Stimulated activated CD4-positive, alpha-beta T cell treated with anti-CD3 and anti-CD28 coated beads, Interleukin-12 subunit alpha, Interleukin-12 subunit beta, amount 100 ng/mL, for 48 hours (primary cell): ENCODE data around the gene ATP2B2.

Experiments used
- DNase-seq, 3 donors: peaks; one replicate each; pipeline ENCODE4 v3.0.0-alpha.2; 2020; ENCODE audit warnings: low read depth in 2 of 3, low spot score in 1 of 3

The ATP2B2 gene

DNA sequence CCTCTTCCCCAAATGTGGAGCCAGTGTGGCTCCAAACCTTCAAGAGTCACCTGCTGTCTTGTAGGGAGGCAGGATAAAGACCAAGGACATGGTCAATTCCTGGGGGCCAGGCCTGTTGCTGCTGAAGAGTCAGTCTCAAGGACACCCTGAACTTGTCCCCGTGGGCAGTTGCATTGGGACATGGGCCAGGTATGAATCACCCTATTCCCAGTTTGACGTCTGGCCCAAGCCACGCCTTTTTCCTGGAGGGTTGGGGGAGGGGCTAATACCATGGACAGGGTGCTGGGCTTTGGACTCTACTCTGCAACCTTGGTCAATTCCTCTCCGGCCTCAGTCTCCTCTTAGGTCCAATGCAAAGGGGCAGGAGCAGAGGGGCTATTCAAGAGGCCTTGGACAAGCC lies 10.4 kb downstream of the ATP2B2 start:
- DNase-seq = no peak

DNA sequence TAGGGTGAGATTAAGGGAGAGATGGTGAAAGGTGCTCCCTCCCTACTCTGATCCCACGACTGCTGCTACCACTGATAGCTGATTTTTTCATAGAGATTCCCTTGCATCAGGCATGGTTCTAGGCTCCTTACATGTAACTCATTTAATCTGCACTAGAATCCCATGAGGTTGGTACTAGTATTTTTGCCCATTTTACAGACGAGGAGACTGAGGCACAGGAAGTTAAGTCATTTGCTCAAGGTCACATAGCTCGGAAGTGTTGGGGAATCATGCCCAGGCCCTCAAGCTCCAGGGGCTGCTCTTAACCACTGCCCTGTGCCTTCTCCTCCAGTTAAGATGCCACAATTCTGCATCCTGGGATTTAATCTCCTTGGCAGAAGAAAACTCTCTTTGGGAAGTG lies 11.2 kb downstream of the ATP2B2 start:
- no peak for DNase-seq

DNA sequence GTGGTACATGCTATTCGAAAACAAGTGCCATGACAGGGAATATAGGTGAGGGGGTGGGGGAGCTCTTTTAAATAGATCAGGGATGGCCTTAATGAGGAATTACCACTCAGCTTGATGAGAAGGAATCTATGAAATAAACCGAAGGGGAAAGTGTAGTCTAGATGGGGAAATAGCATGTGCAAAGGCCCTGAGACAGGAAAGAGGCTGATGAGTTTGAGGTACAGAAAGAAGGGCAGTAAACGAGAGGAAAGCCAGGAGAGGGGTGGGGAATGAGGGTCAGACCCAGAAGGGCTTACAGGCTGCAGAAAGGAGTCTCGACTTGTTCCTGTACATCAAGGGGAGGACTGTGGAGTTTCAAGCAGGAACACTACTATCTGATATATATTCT lies 12.2 kb downstream of the ATP2B2 start:
- no peak for DNase-seq

DNA sequence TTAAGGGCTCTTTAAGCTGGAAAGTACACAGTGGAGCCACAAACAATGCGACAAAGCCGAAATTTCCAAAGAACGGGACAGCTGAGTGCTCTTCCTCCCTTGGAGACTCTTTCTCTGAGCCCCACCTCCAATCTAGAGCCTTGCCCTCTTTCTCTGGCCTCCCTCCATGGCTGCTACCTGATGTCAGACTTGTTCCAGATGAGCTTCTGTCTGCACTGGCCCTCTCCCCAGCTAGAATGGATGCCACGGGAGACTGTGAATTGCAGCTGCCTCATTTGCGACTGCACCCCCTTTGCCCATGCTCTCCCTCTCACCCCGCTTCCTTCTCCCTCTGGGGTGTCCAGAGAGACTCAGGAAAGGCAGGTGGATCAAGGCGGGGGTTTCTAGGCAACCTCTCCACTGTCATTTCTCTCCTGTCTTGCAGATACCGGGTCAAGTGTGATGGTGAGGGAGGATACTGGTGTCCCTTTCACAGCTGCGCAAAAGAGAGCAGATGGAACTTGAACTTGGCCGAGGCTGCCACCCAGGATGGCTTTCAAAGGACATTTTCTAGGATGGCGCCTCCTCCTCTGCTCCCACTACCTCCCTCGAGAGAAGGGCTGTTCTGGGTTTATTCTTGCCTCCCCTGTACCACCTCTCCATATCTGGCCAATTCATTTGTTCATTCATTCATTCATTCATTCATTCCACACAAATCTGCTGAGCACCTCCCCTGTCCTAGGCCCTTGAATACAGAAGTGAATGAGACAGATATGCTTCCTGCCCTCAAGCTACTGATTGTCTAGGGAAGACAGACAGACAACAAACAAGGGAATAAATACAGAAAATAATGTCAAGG lies 12.8 kb downstream of the ATP2B2 start:
- DNase-seq = no peak

DNA sequence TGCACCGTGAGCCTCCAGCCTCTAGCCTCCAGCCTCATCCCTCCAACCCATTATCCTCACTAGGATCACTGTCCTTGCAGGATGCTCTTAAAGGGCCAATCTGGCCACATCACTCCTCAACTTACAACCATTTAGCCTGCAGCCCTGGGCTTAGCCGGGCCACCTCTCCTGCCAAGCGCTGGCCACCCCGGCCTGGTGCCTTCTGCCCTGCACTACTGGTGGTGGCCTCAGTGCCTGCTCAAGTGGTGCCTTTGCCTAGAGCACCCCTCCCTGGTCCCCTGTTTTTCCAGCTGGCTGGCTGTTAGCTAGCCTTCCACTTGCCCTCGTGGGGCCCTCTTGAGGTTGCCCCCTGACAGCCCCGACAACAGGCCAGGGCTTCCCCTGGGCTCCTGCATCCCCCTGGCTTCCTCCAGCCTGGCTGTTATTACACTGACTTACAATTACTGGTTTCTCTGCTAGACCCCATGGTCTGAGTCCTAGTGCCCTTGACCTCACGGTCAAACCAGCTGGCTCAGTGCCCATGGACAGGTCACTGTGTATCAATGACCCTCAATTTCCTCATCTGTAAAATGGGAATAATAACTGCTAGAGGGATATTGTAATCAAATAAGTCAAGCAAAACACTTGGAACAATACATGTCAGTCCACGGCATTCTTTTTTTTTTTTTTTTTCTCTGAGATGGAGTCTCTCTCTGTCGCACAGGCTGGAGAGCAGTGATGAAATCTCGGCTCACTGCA lies 15.5 kb downstream of the ATP2B2 start:
- no peak for DNase-seq

DNA sequence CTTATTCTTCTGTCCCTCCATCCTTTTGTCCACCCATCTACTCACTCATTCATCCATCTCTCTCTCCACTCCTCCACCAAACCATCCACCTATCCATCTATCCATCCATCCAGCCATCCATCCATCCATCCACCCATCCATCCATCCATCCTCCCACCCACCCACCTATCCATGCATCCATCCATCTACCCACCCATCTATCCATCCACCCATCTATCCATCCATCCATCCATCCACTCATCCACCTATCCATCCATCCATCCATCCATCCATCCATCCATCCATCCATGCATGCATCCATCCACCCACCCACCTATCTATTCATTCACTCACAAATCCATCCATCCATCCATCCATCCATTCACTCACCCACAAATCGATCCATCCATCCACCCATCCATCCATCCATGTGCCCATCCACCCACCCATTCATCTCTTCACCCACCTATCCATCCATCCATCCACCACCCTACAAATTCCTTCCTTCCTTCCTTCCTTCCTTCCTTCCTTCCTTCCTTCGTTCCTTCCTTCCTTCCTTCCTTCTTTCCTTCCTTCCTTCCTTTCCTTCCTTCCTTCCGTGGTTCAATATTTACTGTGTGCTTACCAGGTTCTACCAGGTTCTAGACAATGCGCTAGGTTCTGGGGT lies 17.3 kb downstream of the ATP2B2 start:
- DNase-seq = no peak

DNA sequence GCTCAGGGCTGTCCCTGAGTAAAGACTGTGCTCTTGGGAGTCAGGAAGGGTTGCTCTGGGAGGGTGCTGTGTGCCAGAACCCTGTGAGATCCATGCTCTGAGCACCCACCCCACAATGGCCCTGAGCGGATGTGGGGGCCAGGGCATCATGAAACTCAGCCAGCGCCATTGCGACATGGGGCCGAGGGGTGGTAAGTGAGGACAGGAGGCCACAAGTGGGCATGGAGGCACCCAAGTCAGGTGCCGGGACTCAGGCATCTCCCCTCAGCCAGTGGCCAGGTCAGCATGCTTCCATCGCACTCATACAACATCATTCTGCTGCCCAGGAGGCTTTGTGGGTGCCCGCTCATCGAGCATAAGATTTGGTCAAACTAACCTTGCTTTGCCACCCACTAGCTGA lies 19.6 kb downstream of the ATP2B2 start:
- DNase-seq = no peak

DNA sequence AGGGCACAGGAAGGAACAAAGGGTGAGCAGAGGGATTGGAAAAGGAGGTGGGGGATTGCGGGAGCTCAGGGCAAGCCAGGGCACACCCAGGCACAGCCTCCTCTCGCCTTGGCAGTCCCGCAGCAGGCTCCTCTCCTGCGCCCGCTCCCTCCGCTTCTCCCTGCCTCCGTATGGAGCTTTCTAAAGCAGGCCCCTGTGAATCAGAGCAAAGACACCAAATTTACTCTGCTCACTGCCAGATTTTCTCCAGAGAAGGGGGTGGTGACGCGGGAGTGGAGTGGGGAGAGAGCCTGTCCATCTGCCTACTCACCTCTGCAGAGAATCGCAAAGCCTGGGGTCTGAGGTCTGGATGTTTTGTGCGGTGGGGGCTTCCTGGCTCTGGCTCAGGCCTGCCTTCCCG lies 20.0 kb downstream of the ATP2B2 start:
- DNase-seq = no peak

DNA sequence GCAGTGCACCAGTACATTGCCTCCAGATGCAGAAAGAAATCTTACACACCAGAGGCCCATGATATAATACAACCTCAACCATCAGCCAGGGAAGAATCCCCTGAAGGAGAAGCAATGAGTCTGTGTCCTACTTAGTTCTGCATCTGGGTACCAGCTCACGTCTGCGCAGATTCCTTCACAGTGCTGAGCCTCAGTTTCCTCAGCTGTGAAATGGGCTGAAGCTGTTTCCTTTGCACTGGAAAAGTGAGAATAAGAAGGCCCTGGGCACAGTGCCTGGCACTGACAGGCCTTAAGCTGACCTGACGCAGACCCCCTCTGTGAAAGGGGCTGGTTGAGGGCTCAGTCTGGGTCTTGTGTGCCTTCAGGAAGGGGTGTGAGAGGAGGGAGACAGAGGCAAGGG lies 20.7 kb downstream of the ATP2B2 start:
- DNase-seq = no peak

DNA sequence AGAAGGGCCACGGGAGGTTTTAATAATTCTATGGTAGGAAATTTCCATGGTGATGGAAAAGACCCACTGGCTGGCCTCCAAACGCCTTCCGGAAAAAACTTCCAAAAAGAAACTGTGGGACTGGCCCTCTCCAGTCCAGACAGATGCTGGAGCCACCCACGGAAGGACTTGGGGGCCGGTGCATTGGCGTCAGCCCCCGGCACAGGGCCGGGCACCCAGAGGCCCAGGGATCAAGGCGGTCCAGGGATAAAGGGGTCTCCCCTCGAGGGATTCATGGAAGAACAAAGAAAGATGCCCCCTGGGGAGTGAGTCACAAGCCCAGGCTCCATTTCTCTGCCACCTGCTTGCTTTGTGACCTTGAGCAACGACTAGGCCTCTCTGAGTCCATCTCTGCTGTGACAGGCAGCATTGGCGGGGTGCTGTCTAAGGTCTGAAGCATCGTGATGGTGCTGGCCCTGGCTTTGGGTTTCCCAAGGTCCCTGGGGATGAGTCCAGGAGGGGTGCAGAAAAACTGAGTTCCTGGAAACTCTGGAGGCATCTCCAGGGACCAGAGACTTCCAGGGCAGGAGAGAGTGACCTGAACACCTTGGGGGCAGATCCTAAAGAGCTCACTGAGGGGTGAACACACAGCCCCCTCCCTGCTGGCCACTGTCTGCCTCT lies 21.6 kb downstream of the ATP2B2 start:
- DNase-seq = no peak

DNA sequence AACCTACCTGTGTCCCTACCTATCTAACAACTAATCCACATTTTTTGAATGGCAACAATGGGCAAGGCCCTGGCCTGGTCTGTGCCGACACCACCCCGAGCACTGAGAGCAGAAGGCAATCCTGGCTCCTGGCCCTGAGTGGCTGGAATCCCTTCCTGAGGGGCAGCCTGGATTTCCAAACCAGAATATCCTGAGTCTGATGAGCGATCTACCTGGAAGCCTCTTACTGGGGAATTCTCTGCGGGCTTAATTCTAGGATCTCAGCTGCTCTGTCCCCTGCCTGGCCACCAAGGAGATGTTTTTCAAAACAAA lies 22.1 kb downstream of the ATP2B2 start:
- DNase-seq = no peak

DNA sequence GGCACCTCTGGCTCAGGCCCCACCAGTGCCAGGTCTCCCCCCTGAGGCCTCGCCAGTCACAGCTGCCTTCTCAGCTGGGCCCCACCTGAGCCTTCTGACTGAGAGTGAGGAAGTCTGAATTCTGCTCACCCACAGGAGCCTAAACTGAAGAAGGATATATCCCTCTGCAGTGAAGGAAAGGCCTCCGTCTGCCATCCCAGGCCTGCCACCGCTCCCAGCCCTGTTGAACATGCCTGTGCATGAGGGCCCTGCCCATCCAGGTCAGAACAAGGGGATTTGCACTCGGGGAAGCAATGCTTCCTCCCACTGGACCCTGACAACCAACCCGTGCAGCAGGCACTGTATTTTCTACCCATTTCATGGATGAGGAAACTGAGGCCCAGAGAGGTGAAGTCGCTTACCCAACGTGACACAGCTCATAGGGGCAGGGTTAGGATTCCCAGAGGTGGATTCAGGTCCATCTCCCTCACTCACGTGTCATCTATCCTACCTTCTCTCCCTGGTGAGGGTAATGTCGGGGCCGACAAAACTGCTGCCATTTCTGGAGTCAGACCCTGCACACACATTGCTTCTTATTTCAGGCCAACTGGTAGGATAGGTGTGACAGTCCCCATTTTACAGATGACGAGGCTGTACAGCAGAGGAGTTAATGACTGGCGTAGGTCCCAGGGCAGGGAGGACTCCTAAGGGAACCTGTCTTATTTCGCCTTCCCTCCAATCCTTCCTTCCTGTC lies 22.6 kb downstream of the ATP2B2 start:
- no peak for DNase-seq

DNA sequence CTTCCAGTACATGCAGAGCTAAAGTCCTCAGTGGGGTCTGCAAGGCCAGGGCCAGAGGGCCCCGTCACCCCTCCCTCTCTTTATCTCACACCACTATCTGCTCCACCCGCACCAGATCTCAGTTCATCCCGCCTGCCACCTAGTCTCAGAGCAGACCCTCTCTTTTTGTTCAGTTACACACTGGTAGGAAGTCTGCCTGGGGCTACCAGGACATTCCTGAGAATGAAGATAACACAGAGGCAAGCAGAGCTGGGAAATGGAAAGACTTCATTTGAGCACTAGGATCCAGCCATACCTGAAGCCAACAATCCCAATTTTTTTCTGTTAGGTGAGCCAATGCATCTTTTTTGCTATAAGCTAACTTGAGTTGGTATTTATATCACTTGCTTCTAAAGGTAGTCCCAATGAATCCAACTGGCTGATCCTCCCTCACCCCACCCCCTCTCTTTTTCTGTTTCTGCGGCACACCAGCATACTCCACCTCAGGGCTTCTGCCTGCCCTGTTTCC lies 24.5 kb downstream of the ATP2B2 start:
- DNase-seq = no peak

DNA sequence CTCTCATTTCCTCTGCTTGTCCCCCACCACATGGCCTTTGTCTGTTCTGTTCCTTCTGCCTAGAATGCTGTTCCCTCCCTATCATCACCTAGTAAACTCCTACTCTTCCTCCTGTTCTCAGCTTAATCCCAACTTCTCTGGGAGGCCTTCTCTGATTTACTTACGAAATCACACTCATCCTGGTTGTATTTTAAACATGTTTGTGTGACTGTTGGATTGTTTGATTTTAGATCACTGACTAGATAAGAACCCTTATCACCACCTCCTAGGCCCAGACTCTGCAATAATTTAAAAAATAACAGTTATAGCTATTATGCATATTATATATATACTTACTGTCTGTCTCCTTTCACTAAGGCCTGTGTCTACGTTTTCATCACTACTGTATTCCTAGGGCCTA lies 26.1 kb downstream of the ATP2B2 start:
- DNase-seq = no peak

DNA sequence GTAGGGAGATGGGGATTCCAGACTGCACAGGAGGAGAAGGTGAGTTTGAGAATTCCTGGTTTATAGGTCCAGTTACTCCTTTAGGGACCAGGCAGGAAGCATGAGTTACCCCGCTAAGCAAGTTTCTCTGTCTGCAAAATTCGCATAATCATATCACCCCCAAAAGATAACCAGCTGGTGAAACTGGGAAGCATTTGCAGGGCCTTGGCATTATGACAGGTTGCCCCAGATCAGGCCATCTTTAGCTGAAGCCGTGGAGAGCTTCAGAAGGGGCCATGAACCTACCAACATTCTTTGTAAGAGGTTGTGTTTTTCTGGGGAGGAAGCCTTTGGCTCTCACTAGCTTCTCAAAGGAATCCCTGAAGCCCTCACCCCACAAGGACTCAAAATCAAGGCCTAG lies 29.4 kb downstream of the ATP2B2 start:
- DNase-seq = no peak

DNA sequence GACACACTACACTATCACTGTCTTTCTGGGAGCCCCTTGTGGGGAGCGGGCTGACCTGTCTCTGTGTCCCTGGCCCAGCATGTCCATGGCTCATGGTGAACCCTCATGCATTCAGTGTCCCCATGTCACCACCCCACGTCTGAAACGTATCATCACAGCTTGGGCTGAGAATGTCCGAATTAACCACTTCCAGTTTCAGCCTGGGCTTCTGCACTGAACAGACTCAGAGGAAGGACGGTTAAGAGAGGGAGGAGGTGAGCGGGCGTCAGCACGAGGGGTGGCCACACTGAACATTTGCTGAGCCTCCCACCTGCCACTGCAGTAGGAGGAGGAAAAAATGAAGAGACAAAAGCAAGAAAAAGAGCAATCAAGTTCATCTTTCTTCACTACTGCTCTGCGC lies 30.5 kb downstream of the ATP2B2 start:
- no peak for DNase-seq

DNA sequence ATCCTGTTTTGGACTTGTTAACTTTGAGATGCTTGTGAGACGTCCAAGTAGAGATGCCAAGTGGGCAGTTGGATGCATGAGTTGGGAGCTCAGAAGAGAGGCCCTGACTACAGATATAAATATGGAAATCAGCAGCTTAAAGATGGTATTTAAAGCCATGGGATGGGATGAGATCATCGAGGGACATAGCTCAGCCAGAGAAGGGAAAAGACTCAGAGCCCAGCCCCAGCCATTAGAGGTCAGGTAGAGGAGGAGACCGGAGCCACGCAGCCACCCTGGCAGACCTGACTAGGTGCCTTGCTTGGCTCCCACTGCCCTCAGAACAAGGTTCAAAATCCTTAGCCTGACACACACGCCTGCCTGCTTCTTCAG lies 31.1 kb downstream of the ATP2B2 start:
- DNase-seq = no peak

DNA sequence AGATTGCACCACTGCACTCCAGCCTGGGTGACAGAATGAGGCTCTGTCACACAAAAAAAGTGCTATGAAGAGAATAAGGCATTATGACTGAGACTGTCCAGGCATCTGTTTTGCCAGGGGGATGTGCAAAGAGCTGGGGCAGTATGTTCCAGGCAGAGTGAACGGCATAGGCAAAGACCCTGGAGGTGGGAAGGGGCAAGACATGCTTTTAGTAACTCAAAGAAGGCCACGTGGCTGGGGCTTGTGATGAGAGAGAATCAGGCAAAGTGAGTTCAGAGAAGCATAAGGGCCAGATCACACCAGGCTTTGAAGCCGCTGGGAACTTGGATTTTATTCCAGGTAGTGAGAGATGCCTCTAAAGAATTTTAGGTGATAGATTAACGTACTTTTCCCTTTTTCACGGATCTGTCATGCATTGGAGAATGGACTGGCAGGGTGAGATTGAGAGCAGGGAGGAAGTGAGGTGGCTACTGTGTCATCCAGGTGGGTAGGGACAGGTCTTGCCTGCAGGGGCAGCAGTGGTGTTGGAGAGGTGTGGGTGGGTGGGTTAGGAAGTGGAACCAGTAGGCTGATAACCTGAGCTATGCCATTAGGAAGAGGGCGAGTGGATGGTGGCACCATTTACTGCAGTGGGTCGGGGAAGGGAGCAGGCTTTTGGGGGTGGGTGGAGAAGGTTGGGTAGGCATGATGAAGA lies 31.7 kb downstream of the ATP2B2 start:
- DNase-seq = no peak

DNA sequence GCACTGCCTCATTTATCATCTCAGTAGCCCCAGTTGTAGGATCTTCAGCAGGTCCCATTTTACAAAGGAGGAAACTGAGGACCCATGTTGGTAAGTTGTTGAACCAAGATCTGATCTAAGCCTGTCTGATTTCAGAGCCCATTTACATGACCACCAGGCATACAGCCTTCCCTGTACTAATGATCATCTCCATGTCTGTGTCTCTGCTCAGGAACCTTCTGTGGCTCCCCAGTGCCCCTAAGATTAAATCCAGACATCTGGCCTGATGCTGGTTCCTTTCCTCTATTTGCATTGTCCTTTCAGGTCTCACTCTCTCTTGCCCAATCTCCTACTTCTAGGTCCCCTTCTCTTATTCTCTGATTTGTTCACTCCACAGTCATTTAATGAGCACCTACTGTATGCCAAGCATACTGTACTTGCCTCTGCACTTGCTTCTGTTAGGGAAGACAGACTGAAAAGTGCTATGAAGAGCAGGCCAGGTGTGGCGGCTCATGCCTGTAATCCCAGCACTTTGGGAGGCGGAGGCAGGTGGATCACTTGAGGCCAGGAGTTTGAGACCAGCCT lies 32.4 kb downstream of the ATP2B2 start:
- DNase-seq = no peak

DNA sequence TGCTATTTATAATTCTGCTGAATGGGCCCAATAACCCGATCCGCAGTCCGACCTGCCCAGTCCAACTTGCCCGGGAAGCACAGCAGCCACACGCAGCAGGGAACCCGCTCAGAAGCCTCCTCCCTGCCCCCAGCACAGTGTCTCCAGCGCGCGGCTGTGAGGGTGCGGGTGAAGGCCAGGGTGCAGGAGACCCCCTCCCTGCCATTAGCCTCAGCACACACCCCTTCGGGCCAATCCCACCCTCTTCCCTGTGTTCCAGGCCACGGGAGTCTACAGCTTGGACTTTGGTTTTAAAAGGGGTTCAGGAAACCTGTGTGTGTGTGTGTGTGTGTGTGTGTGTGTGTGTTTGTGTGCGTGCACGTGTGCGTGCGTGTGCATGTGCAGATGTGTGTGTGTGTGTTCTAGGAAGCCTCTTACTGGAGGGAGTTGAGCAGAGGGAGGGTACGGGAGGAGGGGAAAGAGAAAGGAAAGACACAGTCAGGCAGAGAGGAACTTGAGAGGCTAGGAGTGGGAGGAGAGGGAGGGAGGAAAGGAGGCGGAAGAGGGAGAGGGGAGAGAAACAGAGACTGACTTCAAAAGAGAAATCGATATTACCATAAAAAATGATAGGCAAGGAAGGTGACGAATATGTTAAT lies 34.2 kb downstream of the ATP2B2 start:
- peak in 1 of 3 donors; percentile 8 for DNase-seq
